PFSK-1 (cell line): ENCODE results near the gene RFK.

Experiments
- FOXP2 ChIP-seq: optimal IDR thresholded peaks from 2 replicates; pipeline ENCODE3; 2011; ENCODE audit warnings: borderline replicate concordance, control low read depth, inconsistent platforms; ENCODE audit not compliant: insufficient read depth; ENCODE audit errors: extremely low read length, extremely low read depth
- POLR2AphosphoS5 ChIP-seq: IDR thresholded peaks from 2 replicates; pipeline ENCODE4 v1.6.1; 2012; ENCODE audit warnings: low read depth, mild to moderate bottlenecking, control low read depth, low read length, moderate library complexity
- REST ChIP-seq, 2 experiments: IDR thresholded peaks; 2 replicates each; pipeline versions ENCODE4 v1.6.1 to v1.8.0; 2011 to 2012; ENCODE audit warnings: low read depth in 2 of 2, low read length in 2 of 2, control low read depth in 1 of 2, inconsistent platforms in 1 of 2, mild to moderate bottlenecking in 1 of 2, moderate library complexity in 1 of 2; ENCODE audit not compliant: insufficient read depth in 1 of 2
- SIN3A ChIP-seq: IDR thresholded peaks from 2 replicates; pipeline ENCODE4 v1.6.1; 2012; ENCODE audit warnings: mild to moderate bottlenecking, low read length, moderate library complexity, borderline replicate concordance; ENCODE audit not compliant: insufficient read depth
- TAF1 ChIP-seq: IDR thresholded peaks from 2 replicates; pipeline ENCODE4 v1.6.1; 2012; ENCODE audit warnings: low read length, control low read depth, borderline replicate concordance; ENCODE audit not compliant: insufficient read depth

The RFK gene

GRCh38 chr9:76373784-76374474 lies 20.3 kb downstream of the RFK start:
- TF ChIP-seq REST (IDR thresholded peaks at IDR 0.05; ENCODE audit: insufficient read depth in 1 of 2, low read depth in 2 of 2, low read length in 2 of 2) (no peak), SIN3A (no peak), TAF1 (no peak), FOXP2 (no peak), POLR2AphosphoS5 (no peak)

- TF ChIP-seq TAF1 (no peak), POLR2AphosphoS5 (no peak), FOXP2 (no peak), REST (IDR thresholded peaks at IDR 0.05; ENCODE audit: insufficient read depth in 1 of 2, low read depth in 2 of 2, low read length in 2 of 2) (no peak), SIN3A (no peak)
Measured at GRCh38 chr9:76373173-76373783, 20.9 kb downstream of the RFK start.

GRCh38 chr9:76372336-76372735 lies 21.9 kb downstream of the RFK start:
- no peak for TF ChIP-seq FOXP2
- no peak for TF ChIP-seq REST (IDR thresholded peaks at IDR 0.05; ENCODE audit: insufficient read depth in 1 of 2, low read depth in 2 of 2, low read length in 2 of 2)
- no peak for TF ChIP-seq TAF1
- no peak for TF ChIP-seq POLR2AphosphoS5
- TF ChIP-seq SIN3A, result no peak

- no peak for TF ChIP-seq POLR2AphosphoS5
- TF ChIP-seq TAF1, result no peak
- no peak for TF ChIP-seq REST (IDR thresholded peaks at IDR 0.05; ENCODE audit: insufficient read depth in 1 of 2, low read depth in 2 of 2, low read length in 2 of 2)
- no peak for TF ChIP-seq SIN3A
- TF ChIP-seq FOXP2, result no peak
Measured at GRCh38 chr9:76371901-76372300, 22.3 kb downstream of the RFK start.
